Peyer's patch (tissue), 4 donors: ENCODE results near the gene CD52. TPM values are rescaled to one million over a fixed set of nuclear protein-coding genes. Genes with fewer than 3 reads are reported as not detected.
A peak's percentile ranks its signal among the peaks of the same experiment; 100 is the strongest.
"Not testable (repeated sequence)": the region's sequence is repeated elsewhere in the genome, so short reads cannot be mapped to it uniquely, and the experiment has no call there.

Experiments
- DNase-seq, 3 donors: peaks; one replicate each; pipeline ENCODE4 v3.0.0-alpha.2; 2017 to 2019
- H3K27ac ChIP-seq, 4 donors: fragments of 200-600 bp; sonication (generic); one replicate each; pipeline ENCODE4 v1.5.1; 2016 to 2019
- H3K27me3 ChIP-seq, 2 donors: fragments of 200-600 bp; sonication (generic); one replicate each; pipeline ENCODE4 v1.5.1; 2019
- H3K36me3 ChIP-seq, 3 donors: fragments of 200-600 bp; sonication (generic); one replicate each; pipeline ENCODE4 v1.5.1; 2016 to 2019
- H3K4me1 ChIP-seq, 4 donors: fragments of 200-600 bp; sonication (generic); one replicate each; pipeline ENCODE4 v1.5.1; 2016 to 2019
- H3K4me3 ChIP-seq, 4 donors: fragments of 200-600 bp; sonication (generic); 1 replicate in 3 of 4; 2 replicates in 1 of 4; pipeline ENCODE4 v1.5.1; 2016 to 2019; ENCODE audit warnings: mild to moderate bottlenecking in 1 of 4
- H3K9me3 ChIP-seq, 4 donors: fragments of 200-600 bp; sonication (generic); one replicate each; pipeline ENCODE4 v1.5.1; 2016 to 2019; ENCODE audit warnings: mild to moderate bottlenecking in 1 of 4
- CTCF ChIP-seq, 6 experiments: fragments of 450-650 bp in 4 of 6; fragments of 200-600 bp in 2 of 6; sonication (generic) in 1 of 6; IDR thresholded peaks; one replicate each; pipeline ENCODE4 v1.5.1; 2017 to 2019; ENCODE audit warnings: antibody characterized with exemption in 6 of 6, mild to moderate bottlenecking in 3 of 6, moderate library complexity in 1 of 6
- POLR2A ChIP-seq, 2 donors: fragments of 450-650 bp; IDR thresholded peaks; one replicate each; pipeline ENCODE4 v1.5.1; 2017; ENCODE audit warnings: antibody characterized with exemption in 2 of 2, mild to moderate bottlenecking in 2 of 2, moderate library complexity in 2 of 2
- total RNA-seq, 4 donors: library from RNA; depleted of rRNA; stranded (reverse); fragments of >200 nt; gene quantifications; one replicate each; pipeline ENCODE4 v1.1.0, GENCODE V29; 2016

The CD52 gene
- total RNA-seq, 4 donors from 2014 or later = 4.7 to 135 (median 13.6) TPM

GRCh38 chr1:26289158-26290059 is 28.3 kb upstream of the CD52 start:
- Histone ChIP-seq H3K36me3 (no peaks in the 10 kb centered on the region), H3K4me1 (peaks cover 0 to 79% (median 67%) of the 10 kb centered on the region in 4 donors), H3K27ac (peak overlapping the region; percentile 73 to 91 (median 85)), H3K27me3 (no peaks in the 10 kb centered on the region), H3K4me3 (no peak overlapping the region), H3K9me3 (no peaks in the 10 kb centered on the region)
- TF ChIP-seq POLR2A (IDR thresholded peaks at IDR 0.05) (no peak), CTCF (IDR thresholded peaks at IDR 0.05) (no peak)
- DNase-seq = peak in 2 of 3 donors; percentile 92 to 93

GRCh38 chr1:26290122-26290881 is 27.5 kb upstream of the CD52 start:
- Histone ChIP-seq H3K4me1 (peaks cover 0 to 71% (median 58%) of the 10 kb centered on the region in 4 donors), H3K9me3 (no peaks in the 10 kb centered on the region), H3K27ac (peak overlapping the region; percentile 73 to 91 (median 85)), H3K27me3 (no peaks in the 10 kb centered on the region), H3K36me3 (no peaks in the 10 kb centered on the region), H3K4me3 (no peak overlapping the region)
- peak in 2 of 3 donors; percentile 59 for DNase-seq
- TF ChIP-seq POLR2A (IDR thresholded peaks at IDR 0.05) (no peak), CTCF (IDR thresholded peaks at IDR 0.05) (no peak)

GRCh38 chr1:26290882-26291261 is 26.9 kb upstream of the CD52 start:
- peaks cover 0 to 66% (median 52%) of the 10 kb centered on the region in 4 donors for H3K4me1 ChIP-seq
- H3K27me3 ChIP-seq = no peaks in the 10 kb centered on the region
- no peak overlapping the region for H3K4me3 ChIP-seq
- peak; percentile 49 to 70 (median 64) for DNase-seq
- no peaks in the 10 kb centered on the region for H3K9me3 ChIP-seq
- no peaks in the 10 kb centered on the region for H3K36me3 ChIP-seq
- peak overlapping the region; percentile 73 to 91 (median 85) for H3K27ac ChIP-seq
- TF ChIP-seq POLR2A (IDR thresholded peaks at IDR 0.05) (no peak), CTCF (IDR thresholded peaks at IDR 0.05) (no peak)

- peak overlapping the region; percentile 73 to 91 (median 85) for H3K27ac ChIP-seq
- DNase-seq = no peak
- H3K27me3 ChIP-seq = no peaks in the 10 kb centered on the region
- H3K9me3 ChIP-seq = no peaks in the 10 kb centered on the region
- H3K36me3 ChIP-seq = no peaks in the 10 kb centered on the region
- H3K4me1 ChIP-seq = peaks cover 0 to 60% (median 47%) of the 10 kb centered on the region in 4 donors
- TF ChIP-seq CTCF (IDR thresholded peaks at IDR 0.05) = no peak
- no peak overlapping the region for H3K4me3 ChIP-seq
Measured at GRCh38 chr1:26291433-26291832, 26.3 kb upstream of the CD52 start.

- no peak for TF ChIP-seq CTCF (IDR thresholded peaks at IDR 0.05)
- no peak for TF ChIP-seq POLR2A (IDR thresholded peaks at IDR 0.05)
- DNase-seq = no peak
- Histone ChIP-seq H3K4me1 (peaks cover 0 to 55% (median 42%) of the 10 kb centered on the region in 4 donors), H3K36me3 (no peaks in the 10 kb centered on the region), H3K9me3 (no peaks in the 10 kb centered on the region), H3K27me3 (no peaks in the 10 kb centered on the region), H3K27ac (peak overlapping the region in 3 of 4 donors; percentile 85 to 91 (median 85)), H3K4me3 (no peak overlapping the region)
Measured at GRCh38 chr1:26291939-26292338, 25.8 kb upstream of the CD52 start.

GRCh38 chr1:26292735-26293134 is 25.0 kb upstream of the CD52 start:
- H3K27me3 ChIP-seq, DNase-seq, H3K9me3 ChIP-seq, H3K4me3 ChIP-seq, H3K36me3 ChIP-seq: not testable (repeated sequence)
- Histone ChIP-seq H3K27ac (peak overlapping the region in 1 of 4 donors; percentile 91), H3K4me1 (peaks cover 0 to 54% (median 40%) of the 10 kb centered on the region in 4 donors)
